ENCODE measurements around the gene HM13.
"Not testable (repeated sequence)": the region's sequence is repeated elsewhere in the genome, so short reads cannot be mapped to it uniquely, and the experiment has no call there.

HM13 gene

GRCh38 chr20:31543966-31544598 is 29.8 kb downstream of the HM13 start:
- DNase-seq = no peak

GRCh38 chr20:31544600-31544999 is 30.4 kb downstream of the HM13 start:
- DNase-seq = no peak

GRCh38 chr20:31545621-31546040 is 31.4 kb downstream of the HM13 start:
- not testable (repeated sequence) for DNase-seq

- DNase-seq = peak; percentile 72
Observed at GRCh38 chr20:31547017-31547675, 32.9 kb downstream of the HM13 start.

- no peak for DNase-seq
Observed at GRCh38 chr20:31547720-31548298, 33.6 kb downstream of the HM13 start.

DNA sequence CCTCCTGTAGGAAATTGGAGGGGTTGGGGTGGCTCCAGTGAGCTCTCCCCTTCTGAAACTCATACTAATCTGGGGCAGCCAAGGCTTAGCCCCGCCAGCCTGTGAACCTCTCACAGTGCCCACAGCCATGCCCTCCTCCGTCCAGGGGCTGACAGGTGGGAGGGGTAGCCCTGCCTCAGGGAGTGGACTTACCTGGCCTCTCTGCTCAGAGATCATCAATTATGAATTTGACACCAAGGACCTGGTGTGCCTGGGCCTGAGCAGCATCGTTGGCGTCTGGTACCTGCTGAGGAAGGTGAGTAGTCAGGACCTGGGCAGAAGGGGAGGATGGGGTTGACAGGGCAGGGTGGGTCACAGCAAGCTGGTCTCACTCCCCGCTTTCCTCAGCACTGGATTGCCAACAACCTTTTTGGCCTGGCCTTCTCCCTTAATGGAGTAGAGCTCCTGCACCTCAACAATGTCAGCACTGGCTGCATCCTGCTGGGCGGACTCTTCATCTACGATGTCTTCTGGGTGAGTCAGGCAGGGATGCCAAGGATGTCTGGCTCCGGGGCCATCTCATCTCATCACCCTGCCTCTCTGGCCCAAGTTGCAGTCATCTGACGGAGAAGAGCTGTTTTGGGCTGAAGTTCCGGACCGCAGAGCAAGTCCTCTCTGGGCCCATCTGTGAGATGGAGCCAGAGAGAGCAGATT is 34.7 kb downstream of the HM13 start:
- no peak for DNase-seq

DNA sequence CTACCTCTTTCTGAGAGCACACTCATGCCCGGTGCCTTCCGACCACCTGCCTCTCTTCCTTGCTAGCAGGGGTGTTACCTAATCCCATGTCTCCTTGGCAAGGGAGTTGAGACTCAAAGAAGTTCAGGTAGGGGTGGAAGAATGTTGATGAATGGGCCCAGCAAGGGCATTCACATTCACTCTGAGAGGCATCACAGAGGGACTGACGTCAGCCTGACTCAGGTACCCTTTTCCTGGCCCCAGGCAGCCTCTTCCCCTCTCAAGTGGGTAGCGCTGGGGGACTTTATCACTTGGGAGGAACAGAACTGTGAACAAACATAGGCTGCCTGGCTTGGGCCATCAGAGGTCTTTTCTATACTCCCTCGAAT is 35.3 kb downstream of the HM13 start:
- no peak for DNase-seq

- no peak for DNase-seq
Observed at GRCh38 chr20:31550099-31550498, 35.9 kb downstream of the HM13 start.

- DNase-seq = no peak
Observed at GRCh38 chr20:31551163-31552081, 37.2 kb downstream of the HM13 start.

- DNase-seq = no peak
Observed at GRCh38 chr20:31555203-31555775, 41.0 kb downstream of the HM13 start.

GRCh38 chr20:31559704-31560093 is 45.5 kb downstream of the HM13 start:
- DNase-seq = no peak

DNA sequence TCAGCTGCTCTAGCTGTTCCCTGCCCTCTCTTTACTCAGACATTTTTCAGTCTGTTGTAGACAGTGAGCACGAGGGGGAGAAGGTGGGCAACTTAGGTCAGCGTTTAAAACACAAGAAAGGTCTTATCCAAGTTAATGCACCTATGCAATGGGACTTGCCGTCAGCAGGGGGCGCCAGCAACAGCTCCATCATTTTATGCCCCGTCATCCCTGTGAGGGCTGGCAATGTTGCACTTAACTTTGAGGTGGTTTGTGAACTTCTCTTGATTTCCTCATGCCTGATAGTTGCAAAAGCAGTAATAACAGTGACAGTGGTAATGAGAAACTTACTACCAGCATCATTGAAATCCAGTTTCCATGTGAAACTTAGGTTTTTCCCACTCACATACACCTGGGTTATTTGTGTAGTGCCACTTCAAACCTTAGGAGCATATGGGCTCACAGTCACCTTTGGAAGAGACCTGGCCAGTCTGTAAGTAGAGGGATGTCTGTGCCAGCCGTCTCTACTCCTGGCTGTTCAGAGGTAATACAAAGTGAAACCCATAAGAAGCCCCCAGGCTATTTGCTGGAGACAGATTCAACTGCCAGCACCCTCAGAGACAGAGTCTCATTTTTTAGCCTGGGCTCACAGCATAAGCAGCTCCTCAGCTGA is 46.0 kb downstream of the HM13 start:
- no peak for DNase-seq

DNA sequence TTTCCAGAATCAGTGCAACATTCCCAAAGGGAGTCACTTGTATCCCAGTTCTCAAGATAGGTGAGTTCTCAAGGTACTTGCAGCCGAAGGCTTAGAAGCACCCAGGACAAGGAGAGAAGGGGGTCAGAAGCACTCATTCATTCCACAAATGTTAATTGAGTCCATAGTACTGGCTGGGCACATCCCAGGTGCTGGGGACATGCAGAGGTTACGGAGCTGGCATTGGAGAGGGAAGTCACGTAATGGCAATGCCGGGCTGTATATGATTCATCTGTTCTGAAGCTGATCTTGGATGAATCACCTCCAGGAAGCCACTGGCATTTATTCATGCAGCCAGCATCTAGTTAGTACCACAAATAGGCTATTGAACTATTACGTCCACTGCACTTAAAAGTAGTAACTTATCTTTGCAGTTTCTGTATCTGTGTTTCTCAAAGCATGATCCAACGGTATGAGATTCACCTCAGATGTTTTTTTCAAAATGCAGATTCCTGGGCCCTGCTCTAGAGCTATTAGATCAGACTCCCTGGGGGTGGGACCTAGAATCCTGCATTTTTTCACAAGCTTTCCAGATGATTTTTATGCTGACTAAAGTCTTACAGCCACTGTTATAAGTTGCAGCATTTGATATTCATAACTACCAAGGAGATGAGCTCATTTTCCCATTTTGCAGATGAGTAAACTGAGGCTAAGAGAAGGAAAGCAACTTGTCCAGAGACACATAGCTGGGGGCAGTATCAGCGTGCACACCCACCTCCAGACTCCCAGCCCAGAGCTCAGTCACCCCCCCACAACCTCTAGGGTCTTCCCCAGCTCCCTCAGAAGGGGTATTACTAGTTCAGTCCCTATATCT is 46.7 kb downstream of the HM13 start:
- DNase-seq = no peak

GRCh38 chr20:31562241-31562640 is 48.0 kb downstream of the HM13 start:
- DNase-seq = no peak

DNA sequence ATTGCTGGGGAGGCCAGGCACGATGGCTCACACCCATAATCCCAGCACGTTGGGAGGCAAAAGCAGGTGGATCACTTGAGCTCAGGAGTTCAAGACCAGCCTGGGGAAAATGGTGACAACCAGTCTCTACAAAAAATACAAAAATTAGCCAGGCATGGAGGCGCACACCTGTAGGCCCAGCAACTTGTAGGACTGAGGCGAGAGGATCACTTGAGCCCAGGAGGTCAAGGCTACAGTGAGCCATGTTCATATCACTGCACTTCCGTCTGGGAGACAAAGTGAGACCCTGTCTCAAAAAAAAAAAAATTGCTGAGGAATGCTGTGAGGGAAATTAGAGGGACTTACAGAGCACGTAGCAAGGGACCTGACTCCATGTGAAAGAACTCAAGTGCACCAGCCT is 50.0 kb downstream of the HM13 start:
- DNase-seq = no peak

GRCh38 chr20:31565699-31566318 is 51.6 kb downstream of the HM13 start:
- DNase-seq = no peak

DNA sequence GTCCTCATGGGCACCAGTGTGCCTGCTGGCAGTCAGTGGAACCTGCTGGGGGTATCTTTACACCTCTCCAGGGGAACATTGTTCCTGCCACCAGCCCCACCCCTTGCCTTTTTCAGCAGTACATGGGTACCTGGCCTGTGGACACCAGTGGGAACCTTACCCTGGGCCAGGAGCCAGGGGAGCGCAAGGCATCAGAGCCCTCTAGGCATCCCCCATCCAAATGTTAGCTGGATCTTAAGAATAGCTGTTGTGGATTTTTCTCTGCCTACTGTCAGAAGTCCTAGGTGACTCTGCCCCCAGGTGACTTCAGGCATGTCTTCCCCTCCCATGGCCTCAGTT is 52.0 kb downstream of the HM13 start:
- no peak for DNase-seq

GRCh38 chr20:31566658-31567379 is 52.6 kb downstream of the HM13 start:
- peak; percentile 64 for DNase-seq

- no peak for DNase-seq
Observed at GRCh38 chr20:31567380-31567720, 53.1 kb downstream of the HM13 start.
